ENCODE results near the gene GATB.

Gene GATB

GRCh38 chr4:151717314-151717713 is 43.5 kb downstream of the GATB start:
- no peak for DNase-seq (ENCODE audit: low read depth)
- no peak overlapping the region for H3K4me3 ChIP-seq (replicated peaks; ENCODE audit: low read depth, low read length)
- no peak for TF ChIP-seq CTCF (IDR thresholded peaks at IDR 0.05; ENCODE audit: low read length, missing control alignments)

GRCh38 chr4:151716324-151716723 is 44.5 kb downstream of the GATB start:
- no peak for DNase-seq (ENCODE audit: low read depth)
- no peak overlapping the region for H3K4me3 ChIP-seq (replicated peaks; ENCODE audit: low read depth, low read length)
- TF ChIP-seq CTCF (IDR thresholded peaks at IDR 0.05; ENCODE audit: low read length, missing control alignments): no peak

- no peak for TF ChIP-seq CTCF (IDR thresholded peaks at IDR 0.05; ENCODE audit: low read length, missing control alignments)
- DNase-seq (ENCODE audit: low read depth): no peak
- no peak overlapping the region for H3K4me3 ChIP-seq (replicated peaks; ENCODE audit: low read depth, low read length)
Observed at GRCh38 chr4:151715881-151716280, 44.9 kb downstream of the GATB start.

GRCh38 chr4:151712777-151713176 is 48.0 kb downstream of the GATB start:
- no peak for TF ChIP-seq CTCF (IDR thresholded peaks at IDR 0.05; ENCODE audit: low read length, missing control alignments)
- DNase-seq (ENCODE audit: low read depth): no peak
- no peak overlapping the region for H3K4me3 ChIP-seq (replicated peaks; ENCODE audit: low read depth, low read length)

- DNase-seq (ENCODE audit: low read depth): no peak
- TF ChIP-seq CTCF (IDR thresholded peaks at IDR 0.05; ENCODE audit: low read length, missing control alignments): no peak
- H3K4me3 ChIP-seq (replicated peaks; ENCODE audit: low read depth, low read length): no peak overlapping the region
Observed at GRCh38 chr4:151711646-151712045, 49.2 kb downstream of the GATB start.

- H3K4me3 ChIP-seq (replicated peaks; ENCODE audit: low read depth, low read length): no peak overlapping the region
- DNase-seq (ENCODE audit: low read depth): no peak
- no peak for TF ChIP-seq CTCF (IDR thresholded peaks at IDR 0.05; ENCODE audit: low read length, missing control alignments)
Observed at GRCh38 chr4:151709587-151709986, 51.2 kb downstream of the GATB start.

- no peak for DNase-seq (ENCODE audit: low read depth)
- no peak for TF ChIP-seq CTCF (IDR thresholded peaks at IDR 0.05; ENCODE audit: low read length, missing control alignments)
Observed at GRCh38 chr4:151709071-151709470, 51.7 kb downstream of the GATB start.

More at GRCh38 chr4:151709071-151709470, 51.7 kb downstream of the GATB start:
- H3K4me3 ChIP-seq (replicated peaks; ENCODE audit: low read depth, low read length): no peak overlapping the region
